NK-92 (cell line): ENCODE results near the gene HTRA3.

ENCODE experiments used
- DNase-seq: peaks from one replicate; lab custom pipeline; 2025; ENCODE audit not compliant: unreplicated experiment; lab: John Stamatoyannopoulos, UW

Gene HTRA3

GRCh38 chr4:8291036-8291682, 21.6 kb downstream of the HTRA3 start:
- no peak for DNase-seq

- no peak for DNase-seq
Observed at GRCh38 chr4:8291701-8292477, 22.3 kb downstream of the HTRA3 start.

- no peak for DNase-seq
Observed at GRCh38 chr4:8292478-8293107, 23.0 kb downstream of the HTRA3 start.

- no peak for DNase-seq
Observed at GRCh38 chr4:8293131-8293975, 23.8 kb downstream of the HTRA3 start.

GRCh38 chr4:8294036-8294435, 24.5 kb downstream of the HTRA3 start:
- no peak for DNase-seq

GRCh38 chr4:8294775-8295174, 25.2 kb downstream of the HTRA3 start:
- no peak for DNase-seq

- DNase-seq, result no peak
Observed at GRCh38 chr4:8295471-8295870, 25.9 kb downstream of the HTRA3 start.

- DNase-seq, result no peak
Observed at GRCh38 chr4:8296491-8296890, 26.9 kb downstream of the HTRA3 start.

- DNase-seq, result no peak
Observed at GRCh38 chr4:8297141-8297601, 27.6 kb downstream of the HTRA3 start.

- DNase-seq, result no peak
Observed at GRCh38 chr4:8297691-8298485, 28.3 kb downstream of the HTRA3 start.

GRCh38 chr4:8300832-8301231, 31.3 kb downstream of the HTRA3 start:
- DNase-seq, result no peak

GRCh38 chr4:8301851-8302730, 32.5 kb downstream of the HTRA3 start:
- no peak for DNase-seq

- no peak for DNase-seq
Observed at GRCh38 chr4:8303081-8303480, 33.5 kb downstream of the HTRA3 start.

- no peak for DNase-seq
Observed at GRCh38 chr4:8303485-8304281, 34.1 kb downstream of the HTRA3 start.

GRCh38 chr4:8304827-8305695, 35.5 kb downstream of the HTRA3 start:
- no peak for DNase-seq

GRCh38 chr4:8305851-8306471, 36.4 kb downstream of the HTRA3 start:
- no peak for DNase-seq

- DNase-seq, result no peak
Observed at GRCh38 chr4:8306511-8307021, 37.0 kb downstream of the HTRA3 start.
